Panc1 (cell line): ENCODE measurements around the gene AATF. TPM values are rescaled to one million over a fixed set of nuclear protein-coding genes. Genes with fewer than 3 reads are reported as not detected.

Source experiments
- ATAC-seq: fragments of 200-7000 bp; cut with Tn5 transposase; 2 replicates; pipeline ENCODE4 v1.9.1; 2020; ENCODE audit warnings: mild to moderate bottlenecking, moderate library complexity
- BruUV-seq: library from RNA; stranded (reverse); fragments of 400-500 nt; replicated peaks from 2 replicates; lab custom pipeline; 2021; lab: Mats Ljungman, UMichigan
- CTCF ChIA-PET: fragments of 300-600 bp; sonication (Branson Sonifier 250); formaldehyde crosslinking; loops from one replicate; lab custom pipeline; 2022; ENCODE audit warnings: antibody characterized with exemption; lab: Charles Lee
- POLR2A ChIA-PET: fragments of 300-600 bp; sonication (Branson Sonifier 250); formaldehyde crosslinking; loops from one replicate; lab custom pipeline; 2022; ENCODE audit warnings: antibody characterized with exemption; lab: Charles Lee
- DNase-seq: peaks from one replicate; pipeline ENCODE4 v3.0.0-alpha.2; 2010; ENCODE audit warnings: low read depth, low spot score
- H3K27ac ChIP-seq: 2 replicates; pipeline ENCODE4 v1.5.1; 2011; ENCODE audit warnings: mild to moderate bottlenecking, low read length, inconsistent platforms
- H3K27me3 ChIP-seq: fragments of 200-500 bp; sonication (Bioruptor generic); 2 replicates; pipeline ENCODE4 v1.6.0; 2014; ENCODE audit warnings: low read length, inconsistent platforms; ENCODE audit not compliant: control insufficient read depth, insufficient read depth
- H3K36me3 ChIP-seq: fragments of 200-500 bp; sonication (Bioruptor generic); 2 replicates; pipeline ENCODE4 v1.5.1; 2014; ENCODE audit warnings: inconsistent platforms, mild to moderate bottlenecking, low read length, moderate library complexity; ENCODE audit not compliant: control insufficient read depth, insufficient read depth
- H3K4me1 ChIP-seq: 2 replicates; pipeline ENCODE4 v1.5.1; 2011; ENCODE audit warnings: inconsistent platforms, mild to moderate bottlenecking, low read length, moderate library complexity; ENCODE audit not compliant: control insufficient read depth, insufficient read depth
- H3K4me3 ChIP-seq, 2 experiments: 2 replicates each; pipeline ENCODE4 v1.5.1; 2011 to 2012; ENCODE audit warnings: low read depth in 2 of 2, low read length in 2 of 2, mild to moderate bottlenecking in 2 of 2, inconsistent platforms in 1 of 2, moderate library complexity in 1 of 2
- H3K9me3 ChIP-seq: fragments of 200-500 bp; sonication (Bioruptor generic); 2 replicates; pipeline ENCODE4 v1.5.1; 2014; ENCODE audit warnings: low read depth, mild to moderate bottlenecking, inconsistent platforms, low read length, moderate library complexity; ENCODE audit not compliant: control insufficient read depth, insufficient read depth
- POLR2AphosphoS5 ChIP-seq: IDR thresholded peaks from 2 replicates; pipeline ENCODE4 v1.6.1; 2012; ENCODE audit warnings: mild to moderate bottlenecking, low read depth, low read length, moderate library complexity
- SIN3A ChIP-seq: IDR thresholded peaks from 2 replicates; pipeline ENCODE4 v1.6.1; 2012; ENCODE audit warnings: low read depth, mild to moderate bottlenecking, low read length, moderate library complexity, borderline replicate concordance; ENCODE audit not compliant: insufficient read depth
- TCF7L2 ChIP-seq: IDR thresholded peaks from 2 replicates; pipeline ENCODE4 v1.6.1; 2011; ENCODE audit warnings: mild to moderate bottlenecking, low read depth, low read length, inconsistent platforms
- in situ Hi-C: cut with HindIII; loops from 2 replicates; pipeline ENCODE4 v1.10.0; 2016; ENCODE audit warnings: low sequenced_read_pairs, low pct_unique_long_range_greater_than_20kb
- intact Hi-C: fragments of 100-400 bp; cut with micrococcal nuclease; formaldehyde crosslinking; loops from one replicate; pipeline ENCODE4 v1.10.0; 2022; ENCODE audit not compliant: unreplicated experiment
- total RNA-seq: library from RNA; stranded (reverse); gene quantifications from one replicate; pipeline ENCODE4 v1.2.1, GENCODE V29; 2021; ENCODE audit not compliant: unreplicated experiment
- TF ChIP-seq, protein P1 (sequence below), 2 experiments: IDR thresholded peaks; 2 replicates each; pipeline ENCODE4 v1.6.1; 2011 to 2012; ENCODE audit warnings: low read depth in 2 of 2, control low read depth in 1 of 2, low read length in 1 of 2, mild to moderate bottlenecking in 1 of 2, moderate library complexity in 1 of 2; ENCODE audit not compliant: insufficient read depth in 1 of 2
- TF ChIP-seq, protein P2 (sequence below): fragments of 450-650 bp; IDR thresholded peaks from 2 replicates; pipeline ENCODE4 v1.5.1; 2017; ENCODE audit warnings: mild to moderate bottlenecking

Gene AATF
- total RNA-seq, 1 experiment from 2014 or later: 58.1 TPM

- no TSS peak for BruUV-seq
- H3K27ac ChIP-seq: no peak overlapping the region
- POLR2A ChIA-PET: no interaction called here
- H3K36me3 ChIP-seq: no peaks in the 10 kb centered on the region; the same call in 1 of the 2 replicates
- no peaks in the 10 kb centered on the region for H3K9me3 ChIP-seq
- ATAC-seq (no peak), DNase-seq (no peak)
- in situ Hi-C loops (no loop called here), intact Hi-C loops (no loop called here)
- no peaks in the 10 kb centered on the region for H3K4me1 ChIP-seq
- H3K27me3 ChIP-seq: no peaks in the 10 kb centered on the region
- no peak for TF ChIP-seq TCF7L2
- TF ChIP-seq, protein P1, sequence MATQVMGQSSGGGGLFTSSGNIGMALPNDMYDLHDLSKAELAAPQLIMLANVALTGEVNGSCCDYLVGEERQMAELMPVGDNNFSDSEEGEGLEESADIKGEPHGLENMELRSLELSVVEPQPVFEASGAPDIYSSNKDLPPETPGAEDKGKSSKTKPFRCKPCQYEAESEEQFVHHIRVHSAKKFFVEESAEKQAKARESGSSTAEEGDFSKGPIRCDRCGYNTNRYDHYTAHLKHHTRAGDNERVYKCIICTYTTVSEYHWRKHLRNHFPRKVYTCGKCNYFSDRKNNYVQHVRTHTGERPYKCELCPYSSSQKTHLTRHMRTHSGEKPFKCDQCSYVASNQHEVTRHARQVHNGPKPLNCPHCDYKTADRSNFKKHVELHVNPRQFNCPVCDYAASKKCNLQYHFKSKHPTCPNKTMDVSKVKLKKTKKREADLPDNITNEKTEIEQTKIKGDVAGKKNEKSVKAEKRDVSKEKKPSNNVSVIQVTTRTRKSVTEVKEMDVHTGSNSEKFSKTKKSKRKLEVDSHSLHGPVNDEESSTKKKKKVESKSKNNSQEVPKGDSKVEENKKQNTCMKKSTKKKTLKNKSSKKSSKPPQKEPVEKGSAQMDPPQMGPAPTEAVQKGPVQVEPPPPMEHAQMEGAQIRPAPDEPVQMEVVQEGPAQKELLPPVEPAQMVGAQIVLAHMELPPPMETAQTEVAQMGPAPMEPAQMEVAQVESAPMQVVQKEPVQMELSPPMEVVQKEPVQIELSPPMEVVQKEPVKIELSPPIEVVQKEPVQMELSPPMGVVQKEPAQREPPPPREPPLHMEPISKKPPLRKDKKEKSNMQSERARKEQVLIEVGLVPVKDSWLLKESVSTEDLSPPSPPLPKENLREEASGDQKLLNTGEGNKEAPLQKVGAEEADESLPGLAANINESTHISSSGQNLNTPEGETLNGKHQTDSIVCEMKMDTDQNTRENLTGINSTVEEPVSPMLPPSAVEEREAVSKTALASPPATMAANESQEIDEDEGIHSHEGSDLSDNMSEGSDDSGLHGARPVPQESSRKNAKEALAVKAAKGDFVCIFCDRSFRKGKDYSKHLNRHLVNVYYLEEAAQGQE (IDR thresholded peaks at IDR 0.05; ENCODE audit: insufficient read depth in 1 of 2, low read depth in 2 of 2, low read length in 1 of 2): no peak
- no peak for TF ChIP-seq POLR2AphosphoS5
- TF ChIP-seq SIN3A: no peak
- TF ChIP-seq, protein P2, sequence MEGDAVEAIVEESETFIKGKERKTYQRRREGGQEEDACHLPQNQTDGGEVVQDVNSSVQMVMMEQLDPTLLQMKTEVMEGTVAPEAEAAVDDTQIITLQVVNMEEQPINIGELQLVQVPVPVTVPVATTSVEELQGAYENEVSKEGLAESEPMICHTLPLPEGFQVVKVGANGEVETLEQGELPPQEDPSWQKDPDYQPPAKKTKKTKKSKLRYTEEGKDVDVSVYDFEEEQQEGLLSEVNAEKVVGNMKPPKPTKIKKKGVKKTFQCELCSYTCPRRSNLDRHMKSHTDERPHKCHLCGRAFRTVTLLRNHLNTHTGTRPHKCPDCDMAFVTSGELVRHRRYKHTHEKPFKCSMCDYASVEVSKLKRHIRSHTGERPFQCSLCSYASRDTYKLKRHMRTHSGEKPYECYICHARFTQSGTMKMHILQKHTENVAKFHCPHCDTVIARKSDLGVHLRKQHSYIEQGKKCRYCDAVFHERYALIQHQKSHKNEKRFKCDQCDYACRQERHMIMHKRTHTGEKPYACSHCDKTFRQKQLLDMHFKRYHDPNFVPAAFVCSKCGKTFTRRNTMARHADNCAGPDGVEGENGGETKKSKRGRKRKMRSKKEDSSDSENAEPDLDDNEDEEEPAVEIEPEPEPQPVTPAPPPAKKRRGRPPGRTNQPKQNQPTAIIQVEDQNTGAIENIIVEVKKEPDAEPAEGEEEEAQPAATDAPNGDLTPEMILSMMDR: no peak
- no peak overlapping the region for H3K4me3 ChIP-seq
- CTCF ChIA-PET: no interaction called here
These were observed 6.6 kb upstream of the AATF start for GRCh38 chr17:36942019-36942599.

DNA sequence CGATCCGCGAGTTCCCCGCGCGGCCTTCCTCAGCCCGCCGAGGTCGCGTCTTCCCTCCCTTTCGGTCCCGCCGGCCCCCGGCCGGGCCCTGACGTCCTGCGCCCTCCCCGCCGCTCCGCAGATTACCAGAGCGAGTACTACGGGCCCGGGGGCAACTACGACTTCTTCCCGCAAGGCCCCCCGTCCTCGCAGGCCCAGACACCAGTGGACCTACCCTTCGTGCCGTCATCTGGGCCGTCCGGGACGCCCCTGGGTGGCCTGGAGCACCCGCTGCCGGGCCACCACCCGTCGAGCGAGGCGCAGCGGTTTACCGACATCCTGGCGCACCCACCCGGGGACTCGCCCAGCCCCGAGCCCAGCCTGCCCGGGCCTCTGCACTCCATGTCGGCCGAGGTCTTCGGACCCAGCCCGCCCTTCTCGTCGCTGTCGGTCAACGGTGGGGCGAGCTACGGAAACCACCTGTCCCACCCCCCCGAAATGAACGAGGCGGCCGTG is 6.1 kb upstream of the AATF start:
- peaks cover 4% of the 10 kb centered on the region for H3K4me1 ChIP-seq
- H3K36me3 ChIP-seq: no peaks in the 10 kb centered on the region; the same call in 1 of the 2 replicates
- no peak overlapping the region for H3K27ac ChIP-seq
- POLR2A ChIA-PET: no interaction called here
- DNase-seq (no peak), ATAC-seq (no peak)
- in situ Hi-C loops (no loop called here), intact Hi-C loops (no loop called here)
- BruUV-seq: no TSS peak
- H3K27me3 ChIP-seq: no peaks in the 10 kb centered on the region
- CTCF ChIA-PET: no interaction called here
- no peak overlapping the region for H3K4me3 ChIP-seq
- H3K9me3 ChIP-seq: no peaks in the 10 kb centered on the region
- no peak for TF ChIP-seq TCF7L2
- TF ChIP-seq, protein P1 (IDR thresholded peaks at IDR 0.05; ENCODE audit: insufficient read depth in 1 of 2, low read depth in 2 of 2, low read length in 1 of 2): no peak
- no peak for TF ChIP-seq POLR2AphosphoS5
- TF ChIP-seq, protein P2: no peak
- no peak for TF ChIP-seq SIN3A
